ENCODE data around the gene APPBP2.
"Not testable (repeated sequence)": the region's sequence is repeated elsewhere in the genome, so short reads cannot be mapped to it uniquely, and the experiment has no call there.

The APPBP2 gene

GRCh38 chr17:60534010-60534555, 8.0 kb upstream of the APPBP2 start:
- DNase-seq, result peak; percentile 51

DNA sequence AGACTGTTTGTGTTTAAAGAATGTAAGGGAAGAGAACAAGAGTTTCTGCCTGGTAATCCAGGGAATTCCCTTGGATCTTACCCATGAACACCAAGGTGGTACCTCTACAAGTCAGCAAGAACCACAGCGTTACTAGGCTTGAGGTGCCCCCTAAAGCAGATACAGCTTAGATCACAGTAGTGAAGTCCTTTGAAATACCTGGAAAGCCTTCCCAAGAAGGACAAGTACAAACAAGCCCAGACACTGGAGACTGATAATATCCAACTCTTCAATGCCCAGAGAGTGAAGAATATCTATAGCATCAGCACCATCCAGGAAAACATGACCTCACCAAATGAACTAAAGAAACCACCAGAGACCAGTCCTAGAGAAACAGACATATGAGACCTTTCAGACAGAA, 3.8 kb upstream of the APPBP2 start:
- no peak for DNase-seq

GRCh38 chr17:60528828-60529227, 2.8 kb upstream of the APPBP2 start:
- no peak for DNase-seq

- no peak for DNase-seq
Measured at GRCh38 chr17:60527701-60528100, 1.7 kb upstream of the APPBP2 start.

- DNase-seq, result peak; percentile 36
Measured at GRCh38 chr17:60526726-60527125, 684 bp upstream of the APPBP2 start.

GRCh38 chr17:60525328-60525684, 736 bp downstream of the APPBP2 start:
- no peak for DNase-seq

DNA sequence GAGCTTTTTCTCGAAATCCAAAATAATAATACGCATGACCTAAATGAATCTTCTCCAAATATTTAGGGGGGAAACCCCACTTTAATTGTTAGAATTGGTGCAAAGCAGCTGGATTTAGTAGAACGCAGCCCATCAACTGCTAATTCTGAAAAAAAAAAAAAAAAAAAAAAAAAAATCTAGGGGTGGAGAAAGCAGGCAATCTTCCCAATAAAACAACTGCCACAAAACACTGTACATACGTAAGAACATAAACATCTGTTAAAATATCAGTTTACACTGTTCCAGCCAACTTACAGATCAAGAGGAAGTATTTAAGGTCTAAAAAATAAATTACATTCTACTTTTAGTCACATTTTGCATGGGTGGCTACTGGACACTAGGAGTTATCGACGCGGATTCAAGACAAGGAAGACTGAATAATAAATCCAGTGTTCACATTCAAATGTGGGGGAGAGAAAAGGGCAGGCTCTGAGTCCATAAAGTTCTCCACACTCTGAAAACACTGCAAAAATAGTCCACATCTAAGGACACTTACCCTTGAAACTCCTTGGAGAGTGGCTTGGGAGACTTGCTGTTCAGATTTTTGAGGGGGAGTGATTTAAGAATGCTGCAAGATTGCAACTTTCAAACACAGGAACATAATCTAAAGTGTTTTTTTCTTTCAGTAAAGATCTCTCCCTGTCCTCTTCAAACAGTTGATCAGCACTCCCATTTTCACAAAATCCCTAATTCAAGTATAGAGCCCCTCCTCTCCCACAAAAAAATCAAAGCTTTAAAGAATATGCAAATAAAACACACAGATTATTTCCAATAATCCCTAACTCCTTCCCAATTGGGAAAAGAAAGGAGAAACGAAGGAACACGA, 1.3 kb downstream of the APPBP2 start:
- DNase-seq, result peak; percentile 40

GRCh38 chr17:60523822-60524221, 2.2 kb downstream of the APPBP2 start:
- DNase-seq, result no peak

DNA sequence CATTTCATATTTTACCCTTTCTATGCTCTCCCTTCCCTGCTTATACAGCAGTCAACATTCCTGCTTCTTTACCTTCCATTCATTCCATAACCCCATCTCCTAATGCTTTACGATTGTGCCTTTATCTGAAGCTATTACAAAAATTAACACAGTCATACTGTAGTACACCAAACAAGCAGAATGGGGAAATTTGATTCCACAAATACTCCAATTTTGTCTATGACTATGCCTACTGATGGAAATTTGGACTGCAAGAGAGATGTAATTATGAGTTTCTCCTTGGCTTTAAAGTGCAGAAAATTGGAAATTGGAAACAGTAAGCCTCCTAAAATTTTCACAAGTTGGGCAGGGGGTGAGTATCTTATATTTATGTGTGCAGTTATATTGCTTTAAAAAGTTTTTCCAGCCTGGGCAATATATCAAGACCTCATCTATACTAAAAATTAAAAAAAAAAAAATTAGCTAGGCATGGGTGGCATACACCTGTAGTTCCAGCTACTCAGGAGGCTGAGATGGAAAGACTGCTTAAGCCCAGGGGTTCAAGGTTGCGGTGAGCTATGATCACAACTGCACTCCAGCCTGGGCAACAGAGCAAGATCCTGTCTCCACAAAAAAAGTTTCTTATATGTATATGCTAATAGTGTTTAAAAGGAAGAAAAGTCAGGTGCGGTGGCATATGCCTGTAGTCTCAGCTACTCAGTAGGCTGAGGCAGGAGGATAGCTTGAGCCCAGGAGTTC, 3.0 kb downstream of the APPBP2 start:
- no peak for DNase-seq

DNA sequence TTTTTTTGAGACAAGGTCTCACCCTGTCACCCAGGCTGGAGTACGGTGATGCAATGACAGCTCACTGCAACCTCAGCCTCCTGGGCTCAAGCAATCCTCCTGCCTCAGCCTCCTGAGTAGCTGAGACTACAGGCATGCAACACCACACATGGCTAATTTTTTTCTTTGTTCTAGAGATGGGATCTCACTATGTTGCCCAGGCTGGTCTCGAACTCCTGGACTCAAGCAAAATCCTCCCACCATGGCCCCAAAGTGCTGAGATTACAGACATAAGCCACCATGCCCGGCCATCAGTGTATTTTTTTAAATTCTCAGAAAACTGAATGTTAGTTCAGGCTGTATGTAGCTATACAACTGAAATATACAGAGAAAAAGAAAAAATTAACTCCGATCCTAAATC, 6.2 kb downstream of the APPBP2 start:
- no peak for DNase-seq

DNA sequence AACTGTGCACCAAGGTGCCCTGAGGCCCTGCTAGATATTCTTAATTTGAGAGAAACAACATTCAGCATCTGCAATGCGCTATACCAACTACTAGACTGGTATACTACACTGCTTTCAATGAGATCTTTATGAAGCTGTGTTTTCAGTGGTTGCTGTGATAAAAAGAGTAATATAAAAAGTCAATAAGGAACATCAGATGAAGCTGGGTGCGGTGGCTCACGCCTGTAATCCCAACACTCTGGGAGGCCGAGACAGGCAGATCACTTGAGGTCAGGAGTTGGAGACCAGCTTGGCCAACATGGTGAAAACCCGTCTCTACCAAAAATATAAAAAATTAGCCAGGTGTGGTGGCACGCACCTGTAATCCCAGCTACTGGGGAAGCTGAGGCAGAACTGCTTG, 10.4 kb downstream of the APPBP2 start:
- DNase-seq, result not testable (repeated sequence)

DNA sequence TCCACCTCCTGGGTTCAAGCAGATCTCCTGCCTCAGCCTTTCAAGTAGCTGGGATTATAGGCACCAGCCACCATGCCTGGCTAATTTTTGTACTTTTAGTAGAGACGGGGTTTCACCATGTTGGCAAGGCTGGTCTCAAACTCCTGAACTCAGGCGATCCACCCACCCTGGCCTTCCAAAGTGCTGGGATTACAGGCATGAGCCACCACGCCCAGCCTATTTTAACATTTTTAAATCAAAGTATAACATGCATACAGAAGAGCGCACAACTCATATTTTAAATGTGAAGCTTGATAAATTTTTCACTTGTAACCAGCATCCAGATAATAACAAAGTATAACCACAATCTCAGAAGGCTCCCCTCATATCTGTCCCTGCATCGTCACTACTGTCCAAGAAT, 10.8 kb downstream of the APPBP2 start:
- DNase-seq, result not testable (repeated sequence)

GRCh38 chr17:60514500-60514899, 11.5 kb downstream of the APPBP2 start:
- no peak for DNase-seq

DNA sequence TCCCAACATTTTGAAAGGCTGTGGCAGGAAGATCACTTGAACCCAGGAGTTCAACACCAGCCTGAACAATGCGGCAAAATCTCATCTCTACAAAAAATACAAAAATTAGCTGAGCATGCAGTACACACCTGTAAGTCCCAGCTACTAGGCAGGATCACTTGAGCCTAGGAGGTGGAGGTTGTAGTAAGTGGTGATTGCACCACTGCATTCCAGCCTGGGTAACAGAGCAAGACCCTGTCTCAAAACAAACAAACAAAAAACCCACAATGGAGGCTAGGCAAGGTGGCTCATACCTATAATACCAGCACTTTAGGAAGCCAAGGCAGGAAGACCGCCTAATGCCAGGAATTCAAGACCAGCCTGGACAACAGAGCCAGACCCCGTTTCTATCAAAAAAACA, 12.0 kb downstream of the APPBP2 start:
- DNase-seq, result no peak

DNA sequence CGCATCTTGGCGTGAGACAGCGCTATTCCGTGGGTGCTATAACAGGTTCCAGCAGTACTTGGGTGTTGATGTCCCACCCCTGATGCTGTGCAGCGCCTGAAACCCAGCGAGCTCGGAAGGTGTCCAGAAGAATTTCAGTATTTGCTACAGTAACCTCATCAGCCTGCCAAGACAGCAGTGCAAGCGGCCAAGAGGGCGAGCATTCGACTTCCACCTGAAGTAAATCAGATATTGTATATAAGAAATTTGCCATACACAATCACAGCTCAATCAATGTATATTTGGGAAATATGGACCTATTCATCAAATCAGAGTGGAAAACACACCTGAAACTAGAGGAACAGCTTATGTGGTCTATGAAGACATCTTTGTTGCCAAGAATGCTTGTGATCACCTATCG, 13.0 kb downstream of the APPBP2 start:
- no peak for DNase-seq

- no peak for DNase-seq
Measured at GRCh38 chr17:60510723-60511122, 15.3 kb downstream of the APPBP2 start.

GRCh38 chr17:60510031-60510430, 16.0 kb downstream of the APPBP2 start:
- peak; percentile 36 for DNase-seq

DNA sequence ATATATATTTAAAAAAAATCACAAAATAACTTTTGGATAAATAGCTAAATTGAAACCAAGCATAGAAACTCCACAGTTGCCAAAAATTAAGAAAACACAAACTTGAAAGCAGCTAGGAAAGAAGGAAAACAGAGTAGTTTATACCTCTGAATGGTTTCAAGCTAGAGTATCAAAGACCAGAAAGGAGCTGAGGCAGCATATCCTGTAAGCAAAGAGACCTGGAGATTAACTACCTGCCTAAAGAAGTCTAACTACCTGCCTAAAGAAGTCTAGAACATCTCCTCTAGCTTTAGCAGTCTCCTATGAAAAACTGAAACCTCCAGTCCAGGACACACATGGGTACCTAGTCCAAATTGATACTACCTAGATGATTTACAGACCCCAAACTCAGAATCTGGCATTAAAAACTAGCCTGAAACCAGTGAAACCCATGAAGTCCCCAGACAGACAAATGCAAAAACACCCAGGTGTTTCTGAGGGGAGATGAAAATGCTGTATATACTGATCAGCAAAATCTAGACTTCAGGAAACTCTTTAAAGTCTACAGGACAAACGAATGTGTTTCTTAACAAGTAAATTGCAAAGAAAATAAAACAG, 17.6 kb downstream of the APPBP2 start:
- DNase-seq, result no peak

- DNase-seq, result peak; percentile 93
Measured at GRCh38 chr17:60506312-60506711, 19.7 kb downstream of the APPBP2 start.

DNA sequence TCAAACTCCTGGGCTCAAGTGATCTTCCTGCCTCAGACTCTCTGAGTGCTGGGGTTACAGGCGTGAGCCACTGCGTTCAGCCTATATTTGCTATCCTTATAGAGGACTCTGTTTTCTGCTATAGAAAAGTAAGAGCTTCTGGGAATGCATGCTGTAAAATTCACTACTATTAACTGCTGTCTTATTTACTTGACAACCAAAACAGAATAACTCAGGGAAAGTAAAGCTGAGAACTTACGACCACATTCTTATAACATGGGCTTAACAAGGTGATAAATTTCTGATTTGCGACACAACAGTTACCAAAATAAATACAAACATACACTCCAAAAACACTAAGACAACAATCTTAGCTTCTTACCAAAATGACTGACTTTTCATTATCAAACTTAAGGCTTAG, 23.9 kb downstream of the APPBP2 start:
- no peak for DNase-seq

GRCh38 chr17:60501589-60501988, 24.5 kb downstream of the APPBP2 start:
- DNase-seq, result no peak

- no peak for DNase-seq
Measured at GRCh38 chr17:60496041-60496440, 30.0 kb downstream of the APPBP2 start.

GRCh38 chr17:60495260-60495659, 30.8 kb downstream of the APPBP2 start:
- no peak for DNase-seq

- DNase-seq, result no peak
Measured at GRCh38 chr17:60493847-60494321, 32.2 kb downstream of the APPBP2 start.

All from HCEC 1CT (cell line).